Measurements from ENCODE around the gene DNAJB13. TPM values are rescaled to one million over a fixed set of nuclear protein-coding genes. Genes with fewer than 3 reads are reported as not detected.

Gene DNAJB13
- total and polyA plus RNA-seq, 2 of the 13 experiments (the other 11 are each of a cell fraction or from before 2014, with no cell fraction given): 2.3 TPM; not detected in 1

DNA sequence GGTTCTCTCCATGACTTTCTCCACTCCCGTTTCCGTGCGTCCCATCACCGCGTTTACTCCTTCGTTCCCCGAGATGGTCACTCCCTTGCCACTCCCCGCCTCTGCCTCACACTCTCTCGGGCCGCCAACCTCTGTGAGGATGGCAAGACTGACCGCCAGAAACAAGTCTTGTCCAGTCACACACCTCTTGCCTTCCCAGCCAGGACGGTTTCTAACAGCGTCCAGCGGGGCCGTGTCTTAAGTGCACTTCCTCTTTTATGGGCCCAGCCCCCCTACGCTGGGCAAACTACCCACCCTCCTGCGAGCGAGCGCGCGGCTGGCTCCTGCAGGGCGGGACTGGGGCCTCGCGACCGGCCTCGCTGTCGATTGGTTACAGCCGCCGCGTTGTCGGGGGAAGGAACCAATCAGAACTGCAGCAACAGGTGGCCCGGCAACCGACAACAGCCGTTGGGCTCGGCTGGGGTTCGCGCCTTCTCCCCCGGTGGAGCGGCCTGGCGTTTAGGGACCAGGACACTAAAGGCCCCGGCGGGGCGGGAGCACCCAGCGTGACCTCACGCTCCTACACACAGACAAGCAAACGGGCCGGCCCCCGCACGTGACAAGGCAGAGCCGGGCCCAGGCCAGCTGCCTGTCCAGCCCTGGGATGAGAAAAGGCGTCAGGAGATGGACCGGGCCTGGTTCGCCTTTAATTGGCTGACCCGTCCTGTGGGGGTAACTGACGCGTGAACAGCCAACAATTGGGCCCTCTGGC is 32.3 kb downstream of the DNAJB13 start (continued):
- peak; percentile 92 for TF ChIP-seq ZBED4 (CRISPR knock-in tag; IDR thresholded peaks at IDR 0.05; ENCODE audit: borderline replicate concordance)
- no peak for TF ChIP-seq FOXO4 (CRISPR knock-in tag; conservative IDR thresholded peaks at IDR 0.05)
- TF ChIP-seq SNAPC2 (CRISPR knock-in tag; IDR thresholded peaks at IDR 0.05): peak; percentile 79
- no peak for TF ChIP-seq MTA3 (CRISPR knock-in tag; IDR thresholded peaks at IDR 0.05)
- peak; percentile 94 for TF ChIP-seq TOPORS (CRISPR knock-in tag; IDR thresholded peaks at IDR 0.05)
- TF ChIP-seq YY1 (IDR thresholded peaks at IDR 0.05; ENCODE audit: insufficient read depth, insufficient replicate concordance, low read depth, low read length): no peak
- TF ChIP-seq PITX1 (CRISPR knock-in tag; IDR thresholded peaks at IDR 0.05): peak; percentile 21; the same call in 1 of the 2 replicates
- TF ChIP-seq KLF15 (CRISPR knock-in tag; IDR thresholded peaks at IDR 0.05; ENCODE audit: borderline replicate concordance): peak; percentile 88
- TF ChIP-seq ZFP36L1 (CRISPR knock-in tag; IDR thresholded peaks at IDR 0.05): peak; percentile 97
- TF ChIP-seq KLF6 (CRISPR knock-in tag; IDR thresholded peaks at IDR 0.05): peak; percentile 84; the same call in 1 of the 2 replicates
- TF ChIP-seq STAG1 (CRISPR knock-in tag; IDR thresholded peaks at IDR 0.05): no peak
- TF ChIP-seq HMG20A (CRISPR knock-in tag; IDR thresholded peaks at IDR 0.05; ENCODE audit: borderline replicate concordance): no peak
- TF ChIP-seq, protein P1, sequence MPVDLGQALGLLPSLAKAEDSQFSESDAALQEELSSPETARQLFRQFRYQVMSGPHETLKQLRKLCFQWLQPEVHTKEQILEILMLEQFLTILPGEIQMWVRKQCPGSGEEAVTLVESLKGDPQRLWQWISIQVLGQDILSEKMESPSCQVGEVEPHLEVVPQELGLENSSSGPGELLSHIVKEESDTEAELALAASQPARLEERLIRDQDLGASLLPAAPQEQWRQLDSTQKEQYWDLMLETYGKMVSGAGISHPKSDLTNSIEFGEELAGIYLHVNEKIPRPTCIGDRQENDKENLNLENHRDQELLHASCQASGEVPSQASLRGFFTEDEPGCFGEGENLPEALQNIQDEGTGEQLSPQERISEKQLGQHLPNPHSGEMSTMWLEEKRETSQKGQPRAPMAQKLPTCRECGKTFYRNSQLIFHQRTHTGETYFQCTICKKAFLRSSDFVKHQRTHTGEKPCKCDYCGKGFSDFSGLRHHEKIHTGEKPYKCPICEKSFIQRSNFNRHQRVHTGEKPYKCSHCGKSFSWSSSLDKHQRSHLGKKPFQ (CRISPR knock-in tag; IDR thresholded peaks at IDR 0.05; ENCODE audit: insufficient replicate concordance): peak; percentile 94
- TF ChIP-seq ZNF44 (CRISPR knock-in tag; IDR thresholded peaks at IDR 0.05): peak; percentile 96
- TF ChIP-seq SP140L (CRISPR knock-in tag; IDR thresholded peaks at IDR 0.05; ENCODE audit: borderline replicate concordance): no peak; the same call in 1 of the 2 replicates
- TF ChIP-seq ZBTB4 (CRISPR knock-in tag; IDR thresholded peaks at IDR 0.05; ENCODE audit: borderline replicate concordance): no peak
- peak; percentile 29 for TF ChIP-seq RBM22 (optimal IDR thresholded peaks at IDR 0.05; ENCODE audit: low read length)
- TF ChIP-seq CHD2 (IDR thresholded peaks at IDR 0.05; ENCODE audit: low read depth, low read length): no peak
- no peak for TF ChIP-seq ZNF644 (CRISPR knock-in tag; IDR thresholded peaks at IDR 0.05; ENCODE audit: low read depth)

All from HepG2 (cell line).